HG02610 (cell line): Measurements from ENCODE around the gene SQSTM1.
"Not testable (repeated sequence)": the region's sequence is repeated elsewhere in the genome, so short reads cannot be mapped to it uniquely, and the experiment has no call there.

Experiments used
- ATAC-seq: cut with Tn5 transposase; IDR thresholded peaks from one replicate; pipeline ENCODE4 v1.9.1; 2021; ENCODE audit warnings: mild to moderate bottlenecking, moderate library complexity; ENCODE audit not compliant: unreplicated experiment

The SQSTM1 gene

DNA sequence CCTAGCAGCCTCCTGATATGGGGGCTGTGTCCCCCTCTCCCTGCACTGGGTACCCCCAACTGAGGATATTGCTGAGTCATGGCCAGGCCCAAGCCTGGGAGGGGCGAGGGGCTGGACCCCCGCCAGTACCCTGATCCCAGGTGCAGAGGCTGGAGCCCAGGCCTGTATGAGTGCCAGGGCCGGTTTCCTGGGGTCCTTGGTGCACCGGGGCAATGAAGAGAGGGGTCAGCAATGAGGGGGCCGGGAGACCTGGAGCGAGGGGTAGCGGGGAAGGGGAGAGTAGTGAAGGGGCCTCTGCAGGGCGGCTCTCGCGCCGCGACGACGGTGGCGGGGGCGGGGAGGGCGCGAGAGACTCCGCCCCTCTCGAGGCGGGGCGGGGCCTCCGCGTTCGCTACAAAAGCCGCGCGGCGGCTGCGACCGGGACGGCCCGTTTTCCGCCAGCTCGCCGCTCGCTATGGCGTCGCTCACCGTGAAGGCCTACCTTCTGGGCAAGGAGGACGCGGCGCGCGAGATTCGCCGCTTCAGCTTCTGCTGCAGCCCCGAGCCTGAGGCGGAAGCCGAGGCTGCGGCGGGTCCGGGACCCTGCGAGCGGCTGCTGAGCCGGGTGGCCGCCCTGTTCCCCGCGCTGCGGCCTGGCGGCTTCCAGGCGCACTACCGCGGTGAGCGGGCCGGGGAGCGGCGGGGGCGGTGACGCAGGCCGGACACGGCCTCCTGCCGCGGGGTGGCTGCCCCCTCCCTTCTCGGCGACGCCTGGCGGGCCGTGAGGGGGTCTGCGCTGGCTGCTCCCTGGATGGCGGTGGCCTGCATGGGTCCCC is at the start of gene SQSTM1:
TSS of gene SQSTM1 (plus strand) at position 423 of the 815 bp plus-strand sequence. CDS start at position 455, 32 bp downstream.
- ATAC-seq: peak; percentile 35

DNA sequence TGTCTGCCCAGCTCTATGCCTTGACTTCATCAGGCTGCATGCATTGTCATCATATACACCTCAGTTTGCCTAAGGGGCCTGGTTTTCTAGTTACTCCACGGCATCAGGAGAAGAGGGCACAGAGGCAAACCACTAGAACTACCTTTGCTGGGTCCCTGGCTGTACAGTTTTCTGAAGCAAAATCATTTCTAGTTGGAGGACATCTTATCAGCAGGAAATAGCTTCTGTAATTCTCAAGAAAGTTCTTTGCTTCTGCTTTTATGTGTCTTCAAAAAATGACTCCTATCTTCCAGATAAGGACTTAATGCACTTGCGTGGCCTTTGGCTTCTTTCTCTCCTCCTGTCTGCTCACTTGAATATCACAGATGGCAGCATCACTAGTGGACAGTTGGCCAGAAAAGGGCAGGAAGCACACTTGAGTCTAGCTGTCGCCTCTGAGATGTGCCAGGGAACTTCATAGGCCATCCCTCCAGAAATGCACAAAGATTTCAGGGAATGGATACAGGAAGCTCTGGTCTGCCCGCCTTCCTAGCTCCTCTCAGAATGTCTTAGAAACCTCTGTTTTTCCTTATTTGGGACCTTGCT is 49.3 kb upstream of the SQSTM1 start:
- no peak for ATAC-seq

DNA sequence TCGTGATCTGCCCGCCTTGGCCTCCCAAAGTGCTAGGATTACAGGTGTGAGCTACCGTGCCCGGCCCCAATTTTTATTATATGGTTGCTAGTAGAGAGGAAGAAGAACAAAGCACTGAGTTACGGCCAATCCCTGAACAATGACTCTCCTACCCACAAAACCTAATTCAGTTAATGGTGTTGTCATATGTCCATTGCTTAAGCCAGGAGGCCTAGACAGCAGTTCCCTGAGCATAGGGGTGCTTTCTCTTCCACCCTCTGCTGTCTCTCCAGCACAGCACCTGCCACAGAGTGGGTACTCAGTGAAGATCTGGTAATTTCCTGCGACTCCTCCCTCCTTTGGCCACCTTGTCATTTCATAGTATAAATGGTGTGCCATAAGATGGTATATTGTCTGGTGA is 48.4 kb upstream of the SQSTM1 start:
- no peak for ATAC-seq

DNA sequence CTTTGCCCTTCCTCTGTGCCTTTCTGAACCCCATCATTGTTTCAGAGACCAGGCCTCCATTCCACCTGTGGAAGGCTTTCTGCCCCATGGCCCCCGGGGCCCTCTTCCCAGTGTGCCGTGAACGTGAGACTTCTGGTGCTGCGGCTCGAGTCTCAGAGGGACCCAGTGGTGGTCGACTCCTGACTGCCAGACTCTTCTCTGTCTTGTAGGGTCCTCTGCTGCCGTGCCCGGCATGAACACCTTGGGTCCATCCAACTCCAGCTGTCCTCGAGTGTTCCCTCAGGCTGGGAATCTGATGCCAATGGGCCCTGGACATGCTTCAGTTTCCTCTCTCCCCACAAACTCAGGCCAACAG is 47.0 kb upstream of the SQSTM1 start:
- no peak for ATAC-seq

DNA sequence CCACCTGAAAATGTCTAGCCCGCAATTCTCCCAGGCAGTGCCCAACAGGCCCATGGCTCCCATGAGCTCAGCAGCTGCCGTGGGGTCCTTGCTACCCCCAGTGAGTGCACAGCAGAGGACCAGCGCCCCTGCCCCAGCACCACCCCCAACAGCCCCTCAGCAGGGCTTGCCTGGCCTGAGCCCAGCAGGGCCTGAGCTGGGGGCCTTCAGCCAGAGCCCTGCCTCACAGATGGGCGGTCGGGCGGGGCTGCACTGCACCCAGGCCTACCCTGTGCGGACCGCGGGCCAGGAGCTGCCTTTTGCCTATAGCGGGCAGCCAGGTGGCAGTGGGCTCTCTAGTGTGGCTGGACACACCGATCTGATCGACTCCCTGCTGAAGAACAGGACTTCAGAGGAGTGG is 46.3 kb upstream of the SQSTM1 start:
- ATAC-seq: no peak

DNA sequence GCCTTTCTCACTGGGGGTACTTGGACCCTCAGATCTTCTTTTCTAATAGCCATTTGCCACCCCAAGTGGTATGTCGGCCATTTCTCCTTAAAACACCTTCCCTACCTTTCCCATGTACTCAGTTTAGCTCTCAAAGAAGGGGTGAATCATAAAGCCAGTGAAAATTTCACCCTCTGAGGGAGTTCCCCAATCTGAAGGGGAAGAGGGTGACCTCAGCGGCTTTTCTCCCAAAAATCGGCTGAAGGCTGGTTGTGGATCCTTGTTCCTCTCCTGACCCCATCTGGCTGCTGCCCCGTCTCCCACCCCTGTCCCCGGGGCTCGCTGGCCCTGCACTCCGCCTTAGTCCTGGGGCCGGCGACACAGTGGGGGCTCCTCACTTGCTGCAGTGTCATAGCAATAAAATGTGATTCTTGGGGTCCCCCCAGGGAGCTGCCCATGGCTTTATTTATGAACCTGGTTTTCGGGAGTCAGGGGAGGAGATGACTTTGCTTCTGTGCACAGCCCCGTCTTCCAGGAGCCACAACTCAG is 44.2 kb upstream of the SQSTM1 start:
- no peak for ATAC-seq

DNA sequence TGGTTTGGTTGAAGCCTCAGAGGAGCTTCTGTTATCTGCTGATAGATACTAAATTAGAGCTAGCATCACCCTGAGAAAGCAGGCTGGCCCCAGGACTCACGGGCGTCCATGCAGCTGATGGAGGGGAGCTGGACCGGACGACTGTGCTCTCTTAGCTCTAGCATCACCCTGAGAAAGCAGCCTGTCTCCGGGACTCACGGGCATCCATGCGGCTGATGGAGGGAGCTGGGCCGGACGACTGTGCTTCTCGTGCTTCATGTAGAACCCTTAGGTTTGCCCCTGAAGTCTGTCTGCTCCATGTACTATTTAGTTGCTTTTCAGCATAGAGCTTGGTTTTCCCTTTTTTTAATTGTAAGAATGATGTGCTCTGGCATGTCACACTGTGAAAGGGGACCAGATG is 43.2 kb upstream of the SQSTM1 start:
- no peak for ATAC-seq

DNA sequence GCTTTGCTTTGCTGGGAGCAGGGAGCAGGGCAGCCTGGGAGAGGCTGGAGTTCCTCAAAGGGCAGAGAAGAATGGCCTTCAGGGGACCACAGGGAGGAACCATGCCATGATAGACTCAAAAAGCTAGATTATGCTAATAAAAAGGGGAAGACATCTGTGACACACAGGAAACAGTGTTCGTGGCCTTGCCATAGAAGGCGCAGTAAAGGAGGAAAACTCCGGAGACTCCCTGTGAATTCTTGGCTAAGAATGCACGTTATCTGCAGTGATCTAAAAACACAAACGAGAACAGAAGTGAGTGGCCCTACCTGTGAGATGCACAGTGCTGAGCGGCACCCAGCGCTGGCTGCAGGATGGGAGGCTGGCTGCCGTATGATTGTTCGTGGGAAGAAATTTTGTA is 42.8 kb upstream of the SQSTM1 start:
- ATAC-seq: no peak

DNA sequence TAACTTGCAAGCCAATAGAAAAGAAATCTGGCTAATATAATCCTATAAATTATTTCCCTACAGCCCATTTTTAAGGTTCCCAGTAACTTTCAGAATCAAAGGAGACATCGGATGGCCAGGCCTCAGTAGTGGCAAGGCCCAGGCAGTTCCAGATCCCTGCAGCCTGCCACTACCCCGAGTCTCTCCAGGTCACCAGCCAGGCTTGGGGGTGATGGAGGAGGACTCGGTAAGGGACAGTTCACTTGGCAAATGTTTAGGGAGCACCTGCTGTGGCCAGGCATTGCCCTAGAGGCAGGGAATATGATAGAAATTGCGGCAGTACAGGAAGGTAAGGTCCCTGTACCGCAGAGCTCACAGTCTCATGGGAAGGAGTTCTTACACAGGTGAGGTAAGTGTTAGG is 42.1 kb upstream of the SQSTM1 start:
- no peak for ATAC-seq

DNA sequence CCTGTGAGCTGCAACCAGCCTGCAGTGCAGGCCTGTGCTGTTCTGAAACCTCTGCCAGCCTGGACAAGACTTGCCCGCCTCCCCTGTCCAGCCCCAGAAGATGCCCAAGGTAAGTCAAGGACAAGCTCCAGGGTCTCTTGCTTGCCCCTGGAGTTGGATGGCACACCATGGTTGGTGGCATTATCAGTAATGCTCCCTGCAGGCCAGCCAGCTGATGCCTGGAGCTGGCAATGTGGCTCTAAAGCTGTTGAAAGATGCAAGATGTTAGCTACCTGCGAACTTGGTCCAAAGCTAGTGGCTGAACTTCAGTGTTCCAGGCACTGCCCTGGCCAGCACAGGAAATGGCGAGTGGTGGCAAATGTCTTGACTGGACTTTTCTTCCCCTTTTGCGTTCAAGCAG is 40.9 kb upstream of the SQSTM1 start:
- ATAC-seq: no peak

DNA sequence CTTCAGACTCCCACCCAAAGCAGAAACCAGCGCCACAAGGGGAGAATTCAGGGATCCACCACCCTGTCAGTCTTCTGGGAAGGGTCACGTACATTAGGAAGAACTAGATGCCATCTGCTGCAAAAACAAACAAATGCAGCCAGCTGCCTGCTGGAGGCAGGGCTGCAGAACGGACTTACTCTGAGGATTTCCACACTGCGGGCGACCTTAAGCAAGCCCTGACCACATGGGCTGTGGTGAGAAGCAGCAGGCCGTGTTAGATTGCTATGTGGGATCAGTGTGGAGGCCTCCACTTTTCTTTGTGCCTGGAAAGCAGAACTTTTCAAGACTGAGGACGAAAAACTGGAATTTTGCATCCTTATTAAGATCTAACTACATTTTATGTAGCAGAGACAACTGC is 40.3 kb upstream of the SQSTM1 start:
- ATAC-seq: no peak

DNA sequence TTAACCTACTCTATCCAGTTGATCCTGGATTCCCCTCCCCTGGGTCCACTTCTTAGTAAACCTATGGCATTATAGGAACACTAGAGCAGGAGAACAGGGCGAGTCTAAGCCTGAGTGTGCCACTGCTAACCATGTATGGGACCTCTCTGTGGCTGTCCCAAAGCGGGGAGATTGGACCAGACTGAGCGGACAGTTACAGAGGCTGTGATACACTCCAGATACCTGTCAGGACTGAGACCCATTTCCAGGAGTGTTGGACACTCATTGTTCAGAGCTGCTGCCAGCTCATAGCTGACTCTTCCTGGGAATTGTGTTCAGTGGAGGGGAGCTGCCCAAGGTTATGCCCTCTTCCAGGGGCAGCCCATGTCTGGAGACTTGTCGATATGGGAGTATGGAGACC is 38.9 kb upstream of the SQSTM1 start:
- ATAC-seq: no peak

DNA sequence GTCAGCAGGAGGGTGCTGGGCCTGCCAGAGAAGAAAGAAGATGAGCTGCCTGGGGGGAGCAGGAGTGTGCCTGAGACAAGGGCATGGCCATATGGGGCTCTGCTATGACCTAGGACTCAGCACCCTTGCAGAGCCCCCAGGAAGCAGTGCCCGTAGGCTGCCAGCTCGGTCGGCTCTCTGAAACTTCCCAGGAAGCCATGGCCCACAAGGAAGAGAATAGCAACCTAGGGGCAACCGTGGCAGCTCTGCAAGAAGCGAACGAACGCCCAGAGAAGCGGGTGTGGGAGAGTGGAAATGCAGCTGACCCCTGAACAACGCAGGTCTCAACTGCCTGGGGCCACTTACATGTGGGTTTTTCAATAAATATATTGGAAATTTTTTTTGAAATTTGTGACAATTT is 37.6 kb upstream of the SQSTM1 start:
- no peak for ATAC-seq

DNA sequence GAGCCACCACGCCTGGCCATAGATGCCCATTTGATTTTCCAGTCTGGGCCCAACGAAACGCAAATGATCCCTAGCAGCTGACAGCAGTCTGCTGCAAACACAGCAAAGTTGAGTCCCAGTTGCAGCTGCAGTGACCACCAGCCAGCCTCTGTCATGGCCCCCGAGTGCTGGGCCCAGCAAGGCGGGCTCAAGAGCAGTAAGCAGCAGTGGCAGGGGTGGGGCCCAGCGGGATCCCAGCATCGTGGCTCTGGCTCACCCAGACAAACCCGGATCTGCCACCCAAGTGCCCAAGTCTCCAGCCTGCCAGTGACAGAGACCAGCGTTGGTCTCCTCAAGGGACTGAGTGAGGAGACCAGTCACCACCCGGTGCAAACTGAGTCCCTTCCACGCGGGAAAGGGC is 33.8 kb upstream of the SQSTM1 start:
- ATAC-seq: no peak

DNA sequence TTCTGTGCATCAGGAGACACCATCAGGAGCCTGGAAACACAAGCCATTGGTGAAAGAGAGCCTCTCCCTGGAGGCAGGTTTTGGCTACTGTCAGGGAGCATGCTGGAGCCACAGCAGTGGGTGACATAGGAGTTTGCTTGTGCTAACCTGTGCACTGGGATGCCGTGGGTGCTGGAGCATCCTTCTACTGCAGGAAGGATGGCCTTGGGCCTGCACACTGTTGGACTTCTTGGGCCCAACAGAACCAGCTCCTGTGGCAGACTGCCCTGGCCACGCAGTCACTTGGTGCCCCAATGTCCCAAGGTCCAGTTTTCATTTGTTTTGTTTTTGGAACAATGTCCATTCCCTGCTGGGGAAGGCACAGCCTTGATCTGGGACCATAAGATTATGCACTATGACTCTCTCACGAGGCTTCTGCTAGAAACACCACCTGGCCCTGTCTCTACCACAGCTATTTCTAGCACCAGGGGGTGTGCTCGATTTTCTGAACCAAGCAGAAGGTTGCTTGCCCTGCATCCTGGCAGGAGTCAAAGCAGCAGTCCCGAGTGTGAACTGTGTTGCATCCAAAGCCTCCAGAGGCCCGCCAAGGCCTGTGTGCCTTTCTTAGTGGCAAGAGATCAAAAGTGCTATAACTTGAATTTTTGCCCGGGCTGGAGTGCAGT is 32.4 kb upstream of the SQSTM1 start:
- ATAC-seq: no peak

DNA sequence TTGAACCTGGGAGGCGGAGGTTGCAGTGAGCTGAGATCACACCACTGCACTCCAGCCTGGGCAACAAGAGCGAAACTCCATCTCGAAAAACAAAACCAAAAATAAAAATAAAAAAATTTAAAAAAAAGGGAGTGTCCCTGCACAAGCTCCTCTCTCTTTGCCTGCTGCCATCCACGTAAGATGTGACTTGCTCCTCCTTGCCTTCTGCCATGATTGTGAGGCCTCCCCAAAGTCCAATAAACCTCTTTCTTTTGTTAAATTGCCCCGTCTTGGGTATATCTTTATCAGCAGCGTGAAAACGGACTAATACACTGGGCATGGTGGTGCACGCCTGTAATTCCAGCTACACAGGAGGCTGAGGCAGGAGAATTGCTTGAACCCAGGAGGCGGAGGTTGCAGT is 31.4 kb upstream of the SQSTM1 start:
- ATAC-seq: not testable (repeated sequence)

DNA sequence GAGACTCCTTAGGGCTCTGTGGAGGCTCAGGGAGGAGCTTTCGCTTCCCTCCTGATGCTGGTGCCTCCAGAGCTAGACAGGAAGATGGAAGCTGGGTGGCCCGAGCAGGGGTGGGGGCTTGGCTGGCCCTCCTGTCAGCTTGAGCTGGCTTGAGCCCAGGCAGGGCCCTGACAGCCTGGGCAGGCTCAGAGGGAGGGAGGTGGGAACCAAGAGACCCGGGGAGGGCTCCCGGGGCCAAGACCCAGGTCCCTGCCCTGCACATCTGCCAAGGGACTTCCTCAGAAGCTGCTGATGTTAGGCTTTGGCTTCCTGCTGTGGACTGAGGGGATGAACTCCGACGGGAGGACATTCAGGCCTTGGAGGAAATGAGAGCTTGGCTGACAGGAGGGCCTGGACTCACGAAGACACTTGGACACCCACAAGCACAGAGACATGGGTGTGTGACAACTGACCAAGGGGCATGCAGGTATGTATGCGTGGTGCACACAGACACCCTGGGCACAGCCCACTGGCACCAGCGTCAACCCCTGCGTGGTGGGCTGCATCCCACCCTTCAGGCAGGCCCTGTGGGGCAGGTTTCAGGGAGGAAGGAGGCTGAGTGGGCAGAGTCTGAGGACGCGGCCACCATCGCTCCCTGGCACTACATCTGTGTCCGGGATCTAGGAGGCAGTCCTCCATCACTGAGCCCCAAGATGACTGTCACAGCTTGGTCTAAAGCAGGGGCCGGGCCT is 28.7 kb upstream of the SQSTM1 start:
- ATAC-seq: no peak

DNA sequence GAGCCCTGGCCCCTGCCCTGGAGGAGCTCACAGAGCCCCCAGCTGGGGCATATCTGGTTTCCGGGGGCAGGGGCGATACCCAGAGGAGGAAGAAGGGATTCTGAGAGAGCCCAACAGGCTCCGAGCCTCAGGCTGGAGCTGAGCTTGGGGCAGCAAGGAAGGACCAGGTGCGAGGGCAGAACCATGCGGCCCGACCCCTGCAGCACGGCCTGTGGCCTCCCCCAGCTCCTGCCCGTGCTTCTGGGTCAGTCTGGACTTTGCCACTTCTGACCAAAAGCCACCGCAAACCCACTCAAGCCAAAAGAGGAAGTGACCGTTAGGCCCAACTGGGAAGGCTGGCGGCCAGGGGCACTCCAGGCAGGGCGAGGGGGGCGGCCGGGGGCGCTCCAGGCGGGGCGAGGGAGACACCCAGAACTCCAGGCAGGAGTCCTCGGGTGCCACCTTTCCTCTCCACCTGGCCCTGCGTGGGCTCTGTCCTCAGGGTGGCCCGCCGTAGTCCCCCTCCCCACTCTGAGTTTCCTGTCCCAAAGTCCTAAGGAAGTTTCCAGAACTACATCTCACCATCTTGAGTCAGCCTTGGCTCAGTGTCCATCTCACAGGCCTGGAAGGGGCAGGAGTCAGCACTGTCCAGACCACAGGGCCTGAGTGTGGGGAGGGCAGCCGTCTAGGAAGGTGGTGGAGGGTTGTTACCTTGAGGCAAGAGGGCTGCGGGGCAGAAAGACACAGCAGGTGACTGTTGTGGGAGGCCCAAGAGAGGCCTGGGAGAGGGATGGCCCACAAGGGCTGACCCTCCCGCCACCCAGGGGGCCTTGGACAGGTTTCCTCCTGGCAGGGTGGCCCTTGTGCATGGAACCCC is 27.9 kb upstream of the SQSTM1 start:
- ATAC-seq: no peak

DNA sequence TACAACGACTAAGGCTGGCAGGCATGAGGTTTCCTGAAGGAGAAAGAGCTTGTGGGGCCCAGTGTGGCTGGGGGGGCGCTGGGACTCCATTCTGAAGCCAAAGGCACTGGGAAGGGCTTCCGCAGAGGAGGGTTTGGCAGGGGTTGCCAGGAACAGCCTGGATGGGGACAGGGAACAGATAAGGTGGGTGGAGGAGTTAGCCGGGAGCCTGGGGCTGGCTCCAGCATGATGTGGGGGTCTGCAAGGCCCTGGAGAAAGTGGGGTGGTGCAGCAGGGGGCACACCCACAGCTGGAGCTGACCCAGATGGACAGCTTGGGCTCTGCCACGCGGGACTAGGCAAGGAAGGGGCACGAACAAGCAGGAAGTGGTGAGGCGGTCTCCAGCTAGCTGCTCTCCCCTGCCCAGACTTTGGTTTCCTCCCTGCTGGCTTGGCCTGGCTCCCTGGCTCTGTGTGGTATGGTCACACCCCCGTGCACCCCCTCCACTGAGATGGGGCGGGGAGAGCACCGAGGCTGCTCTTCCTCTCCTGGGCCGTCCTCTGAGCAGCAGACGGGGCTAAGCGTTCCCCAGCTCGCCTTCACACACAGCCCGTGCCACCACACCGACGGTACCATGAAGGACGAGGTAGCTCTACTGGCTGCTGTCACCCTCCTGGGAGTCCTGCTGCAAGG is 27.1 kb upstream of the SQSTM1 start, which contains the start of gene LTC4S:
TSS of gene LTC4S (plus strand) at position 519 of the 672 bp plus-strand sequence. CDS start at position 614, 95 bp downstream.
- ATAC-seq: no peak

DNA sequence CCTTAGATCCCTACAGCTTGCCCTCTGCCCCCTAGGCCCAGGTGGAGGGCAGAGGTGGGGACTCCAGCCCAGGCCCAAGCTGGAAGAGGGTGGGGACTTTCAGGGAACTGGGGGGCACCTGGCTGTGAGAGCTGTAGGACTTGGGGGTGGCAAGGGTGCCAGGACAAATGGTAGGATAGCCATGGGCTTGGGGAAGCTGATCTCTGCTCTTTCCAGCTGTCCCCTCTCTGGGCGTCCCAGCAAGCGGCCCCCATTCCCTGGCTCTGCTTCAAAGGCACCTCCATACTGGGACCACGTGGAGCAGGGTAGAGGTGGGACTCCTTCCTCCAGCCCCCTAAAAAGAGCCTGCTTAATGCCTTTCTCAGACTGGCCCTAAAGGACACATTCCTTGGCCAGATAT is 26.5 kb upstream of the SQSTM1 start:
- no peak for ATAC-seq
